Activated naive CD8-positive, alpha-beta T cell treated with anti-CD3 and anti-CD28 coated beads, Interleukin-2, amount 50 U/mL, for 24 hours (primary cell): ENCODE data around the gene DDI2.
A peak's percentile ranks its signal among the peaks of the same experiment; 100 is the strongest.

Source experiments
- ATAC-seq: fragments of 150-1000 bp; cut with Tn5 transposase; one replicate; pipeline ENCODE4 v1.10.0; 2021
- DNase-seq: peaks from one replicate; pipeline ENCODE4 v3.0.0; 2021
- H3K27ac Mint-ChIP-seq: one replicate; pipeline ENCODE4 v1.8.0; 2021; ENCODE audit warnings: mild to moderate bottlenecking, mixed read lengths
- H3K27me3 Mint-ChIP-seq: one replicate; pipeline ENCODE4 v1.8.0; 2021; ENCODE audit warnings: mixed read lengths
- H3K36me3 Mint-ChIP-seq: one replicate; pipeline ENCODE4 v1.8.0; 2021; ENCODE audit warnings: low read depth, mixed read lengths
- H3K4me1 Mint-ChIP-seq: one replicate; pipeline ENCODE4 v1.8.0; 2021; ENCODE audit warnings: mixed read lengths
- H3K4me3 Mint-ChIP-seq: one replicate; pipeline ENCODE4 v1.8.0; 2021; ENCODE audit warnings: mild to moderate bottlenecking, moderate library complexity, mixed read lengths
- H3K9me3 Mint-ChIP-seq: one replicate; pipeline ENCODE4 v1.8.0; 2021; ENCODE audit warnings: mixed read lengths

The DDI2 gene

GRCh38 chr1:15674386-15675159 is 57.3 kb downstream of the DDI2 start:
- Mint-ChIP-seq H3K27ac (no peak overlapping the region), H3K4me3 (no peak overlapping the region), H3K9me3 (no peaks in the 10 kb centered on the region), H3K36me3 (no peaks in the 10 kb centered on the region), H3K4me1 (peaks cover 4% of the 10 kb centered on the region), H3K27me3 (no peaks in the 10 kb centered on the region)
- DNase-seq (no peak), ATAC-seq (no peak)

GRCh38 chr1:15676010-15676409 is 58.8 kb downstream of the DDI2 start:
- Mint-ChIP-seq H3K4me3 (no peak overlapping the region), H3K27ac (no peak overlapping the region), H3K27me3 (no peaks in the 10 kb centered on the region), H3K9me3 (no peaks in the 10 kb centered on the region), H3K4me1 (peaks cover 16% of the 10 kb centered on the region), H3K36me3 (no peaks in the 10 kb centered on the region)
- ATAC-seq: no peak
- DNase-seq: no peak

- Mint-ChIP-seq H3K4me1 (peaks cover 23% of the 10 kb centered on the region), H3K36me3 (no peaks in the 10 kb centered on the region), H3K27me3 (no peaks in the 10 kb centered on the region), H3K27ac (no peak overlapping the region), H3K4me3 (no peak overlapping the region), H3K9me3 (no peaks in the 10 kb centered on the region)
- ATAC-seq: no peak
- no peak for DNase-seq
These were observed 59.7 kb downstream of the DDI2 start for GRCh38 chr1:15676688-15677661.

GRCh38 chr1:15678578-15678977 is 61.3 kb downstream of the DDI2 start:
- Mint-ChIP-seq H3K27me3 (no peaks in the 10 kb centered on the region), H3K4me3 (no peak overlapping the region), H3K36me3 (no peaks in the 10 kb centered on the region), H3K27ac (no peak overlapping the region), H3K9me3 (no peaks in the 10 kb centered on the region), H3K4me1 (peaks cover 28% of the 10 kb centered on the region)
- no peak for ATAC-seq
- DNase-seq: no peak

- peaks cover 31% of the 10 kb centered on the region for H3K4me1 Mint-ChIP-seq
- H3K36me3 Mint-ChIP-seq: no peaks in the 10 kb centered on the region
- H3K27ac Mint-ChIP-seq: no peak overlapping the region
- H3K27me3 Mint-ChIP-seq: no peaks in the 10 kb centered on the region
- no peak overlapping the region for H3K4me3 Mint-ChIP-seq
- no peak for ATAC-seq
- no peak for DNase-seq
- H3K9me3 Mint-ChIP-seq: no peaks in the 10 kb centered on the region
These were observed 62.9 kb downstream of the DDI2 start for GRCh38 chr1:15680131-15680530.

GRCh38 chr1:15680561-15681348 is 63.5 kb downstream of the DDI2 start:
- DNase-seq (no peak), ATAC-seq (peak; percentile 57)
- no peaks in the 10 kb centered on the region for H3K27me3 Mint-ChIP-seq
- no peaks in the 10 kb centered on the region for H3K36me3 Mint-ChIP-seq
- no peak overlapping the region for H3K27ac Mint-ChIP-seq
- no peak overlapping the region for H3K4me3 Mint-ChIP-seq
- H3K9me3 Mint-ChIP-seq: no peaks in the 10 kb centered on the region
- peaks cover 37% of the 10 kb centered on the region for H3K4me1 Mint-ChIP-seq

- Mint-ChIP-seq H3K4me1 (peaks cover 43% of the 10 kb centered on the region), H3K27me3 (no peaks in the 10 kb centered on the region), H3K9me3 (no peaks in the 10 kb centered on the region), H3K36me3 (no peaks in the 10 kb centered on the region), H3K4me3 (no peak overlapping the region), H3K27ac (no peak overlapping the region)
- DNase-seq (no peak), ATAC-seq (no peak)
These were observed 64.4 kb downstream of the DDI2 start for GRCh38 chr1:15681349-15682292.

- Mint-ChIP-seq H3K4me1 (peaks cover 53% of the 10 kb centered on the region), H3K27ac (peak overlapping the region; percentile 78), H3K4me3 (peak overlapping the region; percentile 76), H3K9me3 (no peaks in the 10 kb centered on the region), H3K27me3 (no peaks in the 10 kb centered on the region), H3K36me3 (peaks cover 8% of the 10 kb centered on the region)
- ATAC-seq (no peak), DNase-seq (no peak)
These were observed 65.7 kb downstream of the DDI2 start for GRCh38 chr1:15682936-15683341.

GRCh38 chr1:15683345-15684039 is 66.2 kb downstream of the DDI2 start:
- peak overlapping the region; percentile 39 for H3K27ac Mint-ChIP-seq
- H3K4me3 Mint-ChIP-seq: peak overlapping the region; percentile 76
- H3K9me3 Mint-ChIP-seq: no peaks in the 10 kb centered on the region
- peaks cover 10% of the 10 kb centered on the region for H3K36me3 Mint-ChIP-seq
- DNase-seq (no peak), ATAC-seq (no peak)
- peaks cover 54% of the 10 kb centered on the region for H3K4me1 Mint-ChIP-seq
- no peaks in the 10 kb centered on the region for H3K27me3 Mint-ChIP-seq

GRCh38 chr1:15684042-15684461 is 66.8 kb downstream of the DDI2 start, which contains the start of gene PLEKHM2:
Gene PLEKHM2, plus strand, starts transcription at chr1:15684320. Its CDS starts 239 bp downstream, at chr1:15684559.
- Mint-ChIP-seq H3K27me3 (no peaks in the 10 kb centered on the region), H3K36me3 (peaks cover 12% of the 10 kb centered on the region), H3K9me3 (no peaks in the 10 kb centered on the region), H3K27ac (peak within 1 kb of the TSS; percentile 75), H3K4me1 (peaks cover 52% of the 10 kb centered on the region), H3K4me3 (peak within 1 kb of the TSS; percentile 84)
- DNase-seq (peak; percentile 55), ATAC-seq (peak; percentile 67)

- H3K9me3 Mint-ChIP-seq: no peaks in the 10 kb centered on the region
- peak; percentile 37 for DNase-seq
- peak overlapping the region; percentile 84 for H3K4me3 Mint-ChIP-seq
- H3K36me3 Mint-ChIP-seq: peaks cover 12% of the 10 kb centered on the region
- peak; percentile 26 for ATAC-seq
- H3K4me1 Mint-ChIP-seq: peaks cover 50% of the 10 kb centered on the region
- H3K27ac Mint-ChIP-seq: peak overlapping the region; percentile 75
- H3K27me3 Mint-ChIP-seq: no peaks in the 10 kb centered on the region
These were observed 67.4 kb downstream of the DDI2 start for GRCh38 chr1:15684468-15685291.

- DNase-seq (no peak), ATAC-seq (no peak)
- H3K4me3 Mint-ChIP-seq: peak overlapping the region; percentile 84
- H3K9me3 Mint-ChIP-seq: no peaks in the 10 kb centered on the region
- no peaks in the 10 kb centered on the region for H3K27me3 Mint-ChIP-seq
- H3K4me1 Mint-ChIP-seq: peaks cover 41% of the 10 kb centered on the region
- H3K36me3 Mint-ChIP-seq: peaks cover 14% of the 10 kb centered on the region
- H3K27ac Mint-ChIP-seq: peak overlapping the region; percentile 75
These were observed 68.6 kb downstream of the DDI2 start for GRCh38 chr1:15685820-15686219.
